ENCODE measurements around the gene RFX3. TPM values are rescaled to one million over a fixed set of nuclear protein-coding genes. Genes with fewer than 3 reads are reported as not detected.

The RFX3 gene
- total and polyA plus RNA-seq, 2 of the 13 experiments (the other 11 are each of a cell fraction or from before 2014, with no cell fraction given) = 2.7 to 5.3 TPM

DNA sequence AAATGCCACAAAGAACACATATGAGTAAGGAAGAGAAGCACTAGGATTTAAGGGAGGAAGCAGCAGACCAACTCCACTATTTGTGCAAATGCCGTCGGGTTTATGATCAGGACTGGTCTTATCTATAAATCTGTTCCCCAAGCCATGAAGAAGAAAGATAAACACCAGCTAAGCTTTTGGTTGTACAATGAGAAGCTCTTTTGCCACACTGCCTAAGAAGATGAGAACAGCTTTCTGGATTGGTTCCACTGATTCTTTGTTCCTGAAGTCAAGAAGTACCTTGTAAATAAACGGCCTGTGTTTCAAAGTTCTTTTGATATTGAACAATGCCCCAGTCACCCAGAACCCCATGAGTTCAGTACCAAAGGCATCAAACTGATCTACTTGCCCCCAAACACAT is 93.9 kb downstream of the RFX3 start:
- in situ Hi-C loops (cut with HindIII; ENCODE audit: extremely low pct_ligation_motif_present, low pct_unique_long_range_greater_than_20kb) = loop anchor here (25.0 kb wide), 1 partner anchor 570 kb away; no protein-coding TSS in a partner anchor
- H3K27me3 ChIP-seq (ENCODE audit: control insufficient read depth in 1 of 2, insufficient read depth in 2 of 2, low read length in 2 of 2) = no peaks in the 10 kb centered on the region
- no peak overlapping the region for H2AFZ ChIP-seq (ENCODE audit: low read length)
- BruUV-seq (replicated peaks) = no TSS peak
- H3K4me3 ChIP-seq (replicated peaks in 1 of 3; ENCODE audit: insufficient read depth in 1 of 3, low read depth in 2 of 3, low read length in 3 of 3) = no peak overlapping the region
- no peak overlapping the region for H3K4me2 ChIP-seq (ENCODE audit: low read depth, low read length)
- H3K79me2 ChIP-seq (ENCODE audit: insufficient read depth, low read length) = no peaks in the 10 kb centered on the region
- DNase-seq (ENCODE audit: low spot score) (no peak), ATAC-seq (no peak), FAIRE-seq (no peak)
- CTCF ChIA-PET (ENCODE audit: low intra/inter-chr PET ratio, low total read pairs) = no interaction called here
- WGBS (ENCODE audit: low lambda C conversion rate) = 67% methylated on average over 3 of the region's 3 CpGs
- H3K4me1 ChIP-seq (ENCODE audit: insufficient read depth, low read length) = no peaks in the 10 kb centered on the region
- H3K9me3 ChIP-seq (ENCODE audit: low read length) = no peaks in the 10 kb centered on the region
- no peaks in the 10 kb centered on the region for H3K36me3 ChIP-seq (replicated peaks in 1 of 2; ENCODE audit: control insufficient read depth in 1 of 2, insufficient read depth in 2 of 2, low read length in 2 of 2)
- H3K27ac ChIP-seq (ENCODE audit: extremely low read length, insufficient read depth, low read length) = no peak overlapping the region
- TF ChIP-seq SSRP1 (CRISPR knock-in tag; IDR thresholded peaks at IDR 0.05) (no peak), BCL6 (CRISPR knock-in tag; IDR thresholded peaks at IDR 0.05) (no peak), PRDM4 (CRISPR knock-in tag; IDR thresholded peaks at IDR 0.05; ENCODE audit: borderline replicate concordance) (no peak), ARNT2 (CRISPR knock-in tag; IDR thresholded peaks at IDR 0.05; ENCODE audit: low read depth) (no peak), ZNF703 (CRISPR knock-in tag; IDR thresholded peaks at IDR 0.05; ENCODE audit: borderline replicate concordance) (no peak), RBAK (CRISPR knock-in tag; IDR thresholded peaks at IDR 0.05) (no peak), TP53 (CRISPR knock-in tag; conservative IDR thresholded peaks at IDR 0.05) (no peak), SIN3A (IDR thresholded peaks at IDR 0.05; ENCODE audit: borderline replicate concordance, low read depth, low read length) (no peak), ZBTB8A (CRISPR knock-in tag; IDR thresholded peaks at IDR 0.05; ENCODE audit: borderline replicate concordance, low read depth) (no peak), MEF2D (CRISPR knock-in tag; IDR thresholded peaks at IDR 0.05) (no peak), PCBP2 (optimal IDR thresholded peaks at IDR 0.05; ENCODE audit: low read depth, low read length, poor library complexity, severe bottlenecking) (no peak), ZNF264 (CRISPR knock-in tag; IDR thresholded peaks at IDR 0.05) (no peak), HIVEP1 (CRISPR knock-in tag; IDR thresholded peaks at IDR 0.05) (no peak), MYC (CRISPR knock-in tag; IDR thresholded peaks at IDR 0.05; ENCODE audit: borderline replicate concordance) (no peak), DMAP1 (CRISPR knock-in tag; IDR thresholded peaks at IDR 0.05) (no peak), PAX8 (CRISPR knock-in tag; IDR thresholded peaks at IDR 0.05; ENCODE audit: borderline replicate concordance) (no peak)
- TF ChIP-seq, protein P1, sequence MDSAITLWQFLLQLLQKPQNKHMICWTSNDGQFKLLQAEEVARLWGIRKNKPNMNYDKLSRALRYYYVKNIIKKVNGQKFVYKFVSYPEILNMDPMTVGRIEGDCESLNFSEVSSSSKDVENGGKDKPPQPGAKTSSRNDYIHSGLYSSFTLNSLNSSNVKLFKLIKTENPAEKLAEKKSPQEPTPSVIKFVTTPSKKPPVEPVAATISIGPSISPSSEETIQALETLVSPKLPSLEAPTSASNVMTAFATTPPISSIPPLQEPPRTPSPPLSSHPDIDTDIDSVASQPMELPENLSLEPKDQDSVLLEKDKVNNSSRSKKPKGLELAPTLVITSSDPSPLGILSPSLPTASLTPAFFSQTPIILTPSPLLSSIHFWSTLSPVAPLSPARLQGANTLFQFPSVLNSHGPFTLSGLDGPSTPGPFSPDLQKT (CRISPR knock-in tag; IDR thresholded peaks at IDR 0.05; ENCODE audit: borderline replicate concordance) = no peak
- no peak overlapping the region for H3K9ac ChIP-seq (ENCODE audit: insufficient read depth, low read depth, low read length)
- POLR2A ChIA-PET = no interaction called here
- H4K20me1 ChIP-seq (ENCODE audit: insufficient read depth, low read length) = no peaks in the 10 kb centered on the region
- intact Hi-C loops (cut with micrococcal nuclease; ENCODE audit: unreplicated experiment) = no loop called here

Measured in HepG2 (cell line).